Erythroblast (primary cell): ENCODE results near the gene PPIL6.
"Not testable (repeated sequence)": the region's sequence is repeated elsewhere in the genome, so short reads cannot be mapped to it uniquely, and the experiment has no call there.

Experiments
- GATA1 ChIP-seq: IDR thresholded peaks from 2 replicates; pipeline ENCODE4 v1.6.1; 2011; ENCODE audit warnings: low read depth, mild to moderate bottlenecking, control low read depth, low read length, moderate library complexity
- POLR2A ChIP-seq: IDR thresholded peaks from 2 replicates; pipeline ENCODE4 v1.6.1; 2011; ENCODE audit warnings: mild to moderate bottlenecking, low read length

DNA sequence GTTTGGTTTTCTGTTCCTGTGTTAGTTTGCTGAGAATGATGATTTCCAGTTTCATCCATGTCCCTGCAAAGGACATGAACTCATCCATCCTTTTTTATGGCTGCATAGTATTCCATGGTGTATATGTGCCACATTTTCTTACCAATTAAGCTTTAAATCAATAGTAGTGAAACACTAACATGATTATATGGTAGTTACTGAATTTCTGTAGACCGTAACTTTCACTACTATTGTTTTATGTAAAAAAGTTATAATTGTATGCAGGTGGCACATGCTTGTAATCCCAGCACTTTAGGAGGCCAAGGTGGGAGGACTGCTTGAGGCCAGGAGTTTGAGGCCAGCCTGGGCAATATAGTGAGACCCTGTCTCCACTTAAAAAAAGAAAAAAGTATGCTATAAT is 20.8 kb upstream of the PPIL6 start:
- TF ChIP-seq POLR2A, GATA1: not testable (repeated sequence)
